NOMO-1 treated with DMSO at 0.1 percent for 48 hours (cell line): ENCODE measurements around the gene RPL13.

Experiments used
- DNase-seq: peaks from one replicate; lab custom pipeline; 2025; ENCODE audit not compliant: unreplicated experiment; lab: John Stamatoyannopoulos, UW

The RPL13 gene

DNA sequence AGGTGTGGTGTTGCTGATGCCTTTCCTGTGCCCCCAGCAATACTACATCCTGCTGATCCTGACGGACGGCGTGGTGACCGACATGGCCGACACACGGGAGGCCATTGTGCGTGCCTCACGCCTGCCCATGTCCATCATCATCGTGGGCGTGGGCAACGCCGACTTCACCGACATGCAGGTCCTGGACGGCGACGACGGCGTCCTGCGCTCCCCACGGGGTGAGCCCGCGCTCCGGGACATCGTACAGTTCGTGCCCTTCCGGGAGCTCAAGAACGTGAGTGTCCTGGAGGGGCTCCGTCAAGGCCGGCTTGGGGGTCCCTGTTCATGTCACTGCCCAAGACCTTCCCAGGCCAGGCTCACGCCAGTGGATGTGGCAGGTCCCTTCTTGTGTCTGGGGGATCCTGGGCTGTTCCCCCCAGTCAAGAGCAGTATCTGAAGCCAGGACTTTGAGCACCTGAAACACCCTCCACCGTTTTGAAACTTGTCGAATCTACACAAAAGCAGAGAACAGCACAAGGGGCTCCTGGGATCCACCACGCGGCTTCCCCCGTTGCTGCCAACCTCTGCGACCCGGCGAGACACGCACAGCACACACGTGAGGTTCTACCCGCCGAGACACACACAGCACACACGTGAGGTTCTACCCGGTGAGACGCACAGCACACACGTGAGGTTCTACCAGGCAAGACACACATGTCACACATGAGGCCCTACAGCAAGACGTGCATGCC, 35.0 kb downstream of the RPL13 start:
- no peak for DNase-seq

DNA sequence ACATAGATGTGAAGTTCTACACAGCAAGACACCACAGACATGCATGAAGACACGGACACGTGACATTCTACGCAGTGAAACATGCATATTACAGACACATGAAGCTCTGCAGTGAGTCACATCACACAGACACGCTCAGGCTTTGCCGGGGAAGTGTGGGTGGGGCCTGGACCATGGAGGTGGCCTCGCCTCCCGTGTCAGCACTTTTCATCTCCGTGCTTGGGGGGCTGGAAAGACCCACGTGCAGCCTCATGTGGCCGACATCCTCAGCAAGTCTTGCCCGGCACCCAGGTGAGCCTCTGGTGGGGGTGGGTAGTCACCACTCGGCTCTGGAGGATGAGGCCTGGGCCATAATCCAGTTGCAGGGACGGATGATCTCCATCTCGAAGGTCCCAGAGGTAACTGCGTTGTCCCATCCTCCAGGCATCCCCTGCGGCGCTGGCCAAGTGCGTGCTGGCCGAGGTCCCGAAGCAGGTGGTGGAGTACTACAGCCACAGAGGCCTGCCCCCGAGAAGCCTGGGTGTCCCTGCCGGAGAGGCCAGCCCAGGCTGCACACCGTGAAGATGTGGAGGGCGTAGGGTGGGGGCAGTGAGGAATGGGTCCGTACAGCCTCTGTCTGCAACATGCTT, 35.7 kb downstream of the RPL13 start:
- no peak for DNase-seq

DNA sequence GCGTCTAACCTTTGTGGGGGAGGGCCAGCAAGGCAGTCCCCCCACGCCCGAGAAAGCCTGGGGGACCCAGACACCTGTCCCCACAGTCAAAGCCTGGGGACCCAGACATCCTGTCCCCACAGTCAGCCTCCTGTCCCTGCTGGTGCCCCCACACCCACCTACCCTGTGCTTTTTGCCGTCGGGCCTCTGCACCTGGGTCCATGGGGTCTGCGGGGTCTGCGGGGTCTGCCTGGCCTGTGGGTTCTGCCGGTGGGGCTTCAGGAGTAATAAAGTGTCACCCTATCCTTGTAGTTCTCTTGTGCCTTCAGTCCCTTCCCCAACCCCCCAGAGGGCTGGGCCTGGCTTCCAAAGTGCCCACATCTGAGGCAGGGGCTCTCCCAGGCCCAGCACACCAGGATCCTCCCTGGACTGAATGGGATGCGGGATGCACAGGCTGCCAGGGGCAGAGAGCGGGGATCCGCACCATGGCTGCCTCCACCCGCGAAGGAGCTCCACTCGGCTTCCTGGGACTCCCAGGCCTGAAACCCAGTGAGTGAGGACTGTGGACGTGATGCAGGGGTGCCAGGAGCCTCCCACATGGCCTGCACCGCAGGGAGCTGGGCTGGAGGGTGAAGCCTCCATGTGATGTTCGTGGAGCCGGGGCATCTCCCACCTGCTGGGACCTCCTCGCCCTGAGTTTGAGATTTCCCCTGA, 36.6 kb downstream of the RPL13 start:
- no peak for DNase-seq

DNA sequence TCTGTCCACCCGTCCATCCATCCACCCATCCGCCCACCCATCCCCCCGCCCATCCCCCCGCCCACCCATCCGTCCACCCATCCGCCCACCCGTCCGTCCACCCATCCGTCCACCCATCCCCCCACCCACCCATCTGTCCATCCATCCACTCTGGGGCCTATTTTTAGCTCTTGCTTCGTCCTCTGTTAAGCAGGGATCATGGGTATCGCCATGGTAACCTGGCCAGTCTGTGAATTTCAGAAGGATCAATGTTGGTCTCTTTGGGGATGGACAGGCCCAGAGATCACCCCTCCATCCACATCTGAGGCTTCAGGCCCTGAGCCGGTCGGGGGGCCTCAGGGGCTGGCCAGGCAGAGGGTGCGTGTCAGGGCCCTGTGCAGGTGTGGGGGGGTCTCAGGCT, 37.7 kb downstream of the RPL13 start:
- DNase-seq: no peak

DNA sequence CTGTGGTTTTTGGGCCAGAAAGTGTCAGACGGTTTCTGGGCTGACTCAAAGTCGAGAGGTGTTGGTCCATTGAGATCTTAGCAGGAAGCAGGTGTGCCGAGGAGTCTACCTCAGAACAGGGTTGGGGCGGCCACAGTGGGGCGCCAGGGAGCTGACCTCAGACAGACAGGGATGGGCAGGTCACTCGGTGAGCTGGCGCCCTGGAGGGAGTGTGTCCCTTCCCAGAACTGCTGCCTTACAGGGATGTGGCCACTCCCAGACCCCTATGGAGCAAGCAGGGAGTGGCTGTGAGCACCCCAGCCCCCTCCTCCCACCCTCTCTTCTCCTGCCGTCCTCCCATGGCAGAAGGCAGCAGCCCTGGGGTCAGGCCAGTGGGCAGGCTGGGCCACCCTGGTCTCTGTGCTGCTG, 39.0 kb downstream of the RPL13 start:
- DNase-seq: no peak

DNA sequence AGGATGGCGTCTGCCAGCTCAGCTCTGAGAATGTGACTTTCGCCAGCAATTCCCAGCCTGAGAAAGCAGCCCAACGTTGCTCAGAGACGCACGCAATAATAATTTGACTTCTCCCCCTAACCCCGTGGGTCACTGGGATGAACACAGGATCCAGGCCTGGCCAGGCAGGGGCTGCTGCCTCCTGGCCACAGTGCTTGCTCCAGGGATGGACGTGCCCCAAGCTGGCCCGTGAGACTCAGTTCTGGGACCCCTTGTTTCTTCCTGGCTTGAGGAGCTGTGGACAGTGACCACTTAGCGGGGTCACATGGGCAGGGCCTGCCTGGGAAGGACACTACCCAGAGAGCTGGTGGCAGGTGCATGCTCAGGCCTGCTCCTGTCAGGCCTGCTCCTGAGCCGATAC, 39.4 kb downstream of the RPL13 start:
- no peak for DNase-seq

DNA sequence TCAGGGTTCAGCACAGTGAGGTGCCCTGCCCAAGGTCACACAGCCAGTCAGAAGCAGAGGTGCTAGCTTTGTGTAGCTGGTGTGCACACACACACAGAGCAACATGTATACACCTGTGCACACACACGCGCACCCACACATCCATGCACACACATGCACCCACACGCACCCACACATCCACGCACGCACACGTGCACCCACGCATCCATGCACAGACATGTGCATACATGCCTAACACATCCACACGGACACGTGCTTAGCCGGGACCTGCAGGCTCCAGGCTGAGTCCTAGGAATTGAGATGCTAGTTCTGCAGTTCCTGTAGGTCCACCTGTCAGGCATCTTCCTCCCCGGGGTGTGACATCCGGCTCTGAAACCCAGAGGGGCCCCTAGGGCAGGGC, 39.9 kb downstream of the RPL13 start:
- DNase-seq: no peak

DNA sequence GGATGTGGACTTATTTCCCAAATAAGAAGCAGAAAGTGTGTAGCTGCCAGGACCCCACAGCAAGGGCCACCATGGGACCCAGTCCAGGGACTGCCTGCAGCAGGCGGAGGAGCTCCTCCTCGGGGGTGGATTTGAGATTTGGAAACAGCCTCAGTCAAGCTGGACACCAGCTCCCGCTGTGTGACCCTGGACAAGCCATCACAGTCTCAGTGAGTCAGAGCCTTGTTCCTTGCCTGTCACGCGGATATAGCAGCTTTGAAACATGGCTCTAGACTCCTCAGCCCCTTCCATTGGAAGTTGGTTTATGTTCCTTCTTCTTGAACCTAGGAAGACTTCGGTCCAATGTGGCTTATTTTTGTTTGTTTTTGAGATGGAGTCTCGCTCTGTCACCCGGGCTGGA, 40.5 kb downstream of the RPL13 start:
- DNase-seq: no peak

DNA sequence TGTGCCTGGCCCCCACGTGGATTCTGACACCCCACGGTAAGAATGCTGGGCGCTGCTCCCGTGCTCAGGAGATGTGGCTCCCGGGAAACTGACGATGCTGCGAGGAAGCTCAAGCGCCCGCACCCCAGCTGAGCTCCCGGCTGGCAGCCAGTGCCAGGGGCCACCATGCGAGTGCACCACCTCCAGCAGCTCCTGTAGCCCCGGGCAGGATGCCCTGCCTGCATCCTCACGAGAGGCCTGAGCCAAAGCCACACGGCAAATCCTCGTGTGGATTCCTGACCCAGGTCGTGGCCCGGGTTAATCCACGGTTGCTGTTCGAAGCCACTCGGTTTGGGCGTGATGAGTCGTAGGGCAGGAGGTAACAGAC, 41.4 kb downstream of the RPL13 start:
- no peak for DNase-seq

DNA sequence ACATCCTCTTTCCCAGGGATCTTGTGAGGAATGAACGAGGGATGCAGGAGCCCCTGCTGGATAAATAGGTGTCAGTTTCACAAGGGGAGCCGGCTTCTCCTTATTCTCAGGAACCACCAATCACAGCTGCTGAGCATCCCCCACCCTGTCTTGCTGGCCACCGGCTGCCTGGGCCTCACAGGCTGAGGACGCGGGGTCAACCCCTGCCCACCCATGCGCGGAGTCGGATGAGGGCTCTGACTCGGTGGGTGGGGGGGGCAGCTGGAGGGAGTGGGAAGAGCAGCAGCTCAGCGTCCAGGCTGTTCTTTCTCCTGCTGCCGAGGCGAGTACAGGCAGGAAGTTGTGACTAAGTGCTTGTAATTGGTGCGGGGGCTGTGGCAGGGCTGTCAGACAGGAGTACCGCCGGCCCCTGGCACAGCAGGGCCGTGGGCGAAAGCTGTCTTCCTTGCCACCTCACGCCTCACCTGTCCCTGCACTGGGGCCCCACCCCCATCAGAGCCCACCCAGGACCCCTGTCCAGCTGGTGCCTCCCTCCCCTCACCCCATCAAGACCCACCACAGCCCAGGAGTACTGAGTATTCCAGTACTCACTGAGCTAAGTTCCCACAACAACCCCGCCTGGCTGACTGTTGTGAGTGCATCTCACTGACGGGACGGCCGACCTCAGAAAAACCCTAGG, 41.9 kb downstream of the RPL13 start:
- DNase-seq: peak; percentile 69

DNA sequence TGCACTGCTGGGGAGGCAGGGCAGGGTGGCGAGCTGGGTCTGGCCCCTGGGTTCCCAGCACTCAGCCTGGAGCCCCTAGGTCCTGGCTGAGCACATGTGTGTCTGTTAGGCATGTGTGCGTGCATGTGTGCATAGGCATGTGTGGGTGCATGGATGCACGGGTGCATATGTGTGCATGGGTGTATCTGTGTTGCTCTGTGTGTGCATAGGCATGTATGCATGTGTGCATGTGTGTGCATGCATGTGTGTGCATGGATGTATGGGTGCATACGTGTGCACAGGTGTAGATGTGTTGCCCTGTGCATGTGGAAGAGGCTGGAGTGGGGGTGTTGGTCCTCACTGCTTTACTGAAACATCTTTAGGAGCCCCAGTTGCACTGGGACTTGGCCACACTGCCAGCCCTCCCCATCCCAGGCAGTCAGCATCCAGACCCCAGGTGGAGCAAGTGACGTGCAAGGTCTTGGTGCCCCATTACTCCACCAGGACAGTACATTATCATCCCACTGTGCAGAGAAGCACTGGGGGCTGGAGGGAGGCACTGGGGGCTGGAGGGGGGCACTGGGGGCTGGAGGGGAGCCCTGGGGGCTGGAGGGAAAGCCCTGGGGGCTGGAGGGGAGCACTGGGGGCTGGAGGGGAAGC, 42.6 kb downstream of the RPL13 start:
- DNase-seq: no peak

DNA sequence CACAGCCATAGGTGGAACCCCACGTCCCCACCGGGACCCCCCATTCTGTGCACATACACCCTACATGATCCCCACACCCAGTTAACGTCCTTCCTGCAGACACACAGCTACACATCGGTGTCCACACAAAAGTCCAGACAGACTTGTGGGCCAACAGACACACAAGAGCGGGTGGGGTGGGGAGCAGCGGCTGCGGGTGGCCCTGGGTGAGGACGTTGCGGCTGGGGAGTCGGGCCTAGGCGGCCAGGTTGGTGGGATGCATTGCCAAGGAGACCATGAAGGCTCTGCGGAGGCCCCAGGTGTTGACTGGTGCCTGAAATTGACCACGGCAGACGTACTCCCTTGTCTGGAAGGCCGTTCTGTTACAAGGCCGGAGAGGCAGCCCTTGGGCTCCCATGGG, 44.3 kb downstream of the RPL13 start:
- no peak for DNase-seq

DNA sequence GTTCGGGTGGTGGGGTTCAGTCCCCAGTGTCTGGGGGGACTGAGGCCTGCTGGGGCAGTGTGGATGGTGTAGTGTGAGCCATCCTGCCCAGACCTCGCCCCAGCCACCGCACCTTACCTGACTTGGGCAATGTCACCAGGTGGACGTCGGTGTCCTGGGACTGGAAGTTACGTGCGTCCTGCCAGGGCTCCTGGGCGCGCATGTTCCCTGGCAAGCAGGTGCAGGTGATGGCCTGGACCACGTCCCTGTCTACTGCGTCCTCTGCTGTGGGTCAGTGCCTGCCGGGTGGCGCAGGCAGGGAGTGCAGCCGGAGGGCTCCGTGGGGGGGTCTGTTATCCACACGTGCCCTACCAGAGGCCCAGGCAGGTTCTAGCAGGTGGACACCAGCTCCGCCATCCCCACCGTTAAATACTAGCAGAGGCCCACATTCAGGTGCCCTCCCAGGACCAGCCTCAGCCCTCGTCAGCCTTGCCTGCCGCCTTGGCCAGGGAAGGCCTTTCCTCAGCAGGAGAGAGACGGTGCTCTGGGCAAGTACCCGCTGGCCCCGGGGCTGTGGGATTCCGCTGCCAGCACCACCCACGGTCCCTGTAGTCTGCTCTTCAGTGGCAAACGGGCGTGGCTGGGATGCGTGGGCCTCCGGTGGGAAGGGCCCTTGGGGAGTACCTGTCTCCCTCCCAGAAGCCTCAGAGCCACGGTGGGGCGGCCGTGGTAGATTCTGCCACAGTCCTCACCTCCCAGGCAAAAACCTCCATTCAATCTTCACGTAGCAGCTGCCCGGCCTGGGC, 44.9 kb downstream of the RPL13 start:
- no peak for DNase-seq

DNA sequence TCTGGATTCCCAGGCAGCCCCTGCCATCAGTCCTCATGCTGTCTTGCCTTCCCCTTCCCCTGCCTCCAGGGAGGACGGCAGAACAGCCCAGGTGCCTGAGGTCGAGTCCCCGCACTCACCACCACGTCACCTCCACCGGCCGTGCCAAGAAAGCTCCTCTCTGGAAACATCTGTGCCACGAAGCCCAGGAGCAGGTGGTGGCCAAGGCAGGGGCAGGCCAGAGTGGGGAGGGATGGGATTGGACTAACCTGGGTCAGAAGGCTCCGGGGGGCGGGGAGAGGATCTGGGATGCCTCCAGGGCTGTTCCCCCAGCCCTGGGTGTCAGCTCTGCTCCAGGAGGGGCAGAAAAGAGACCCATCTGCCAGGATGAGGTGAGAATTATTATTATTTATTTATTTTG, 45.5 kb downstream of the RPL13 start:
- no peak for DNase-seq

DNA sequence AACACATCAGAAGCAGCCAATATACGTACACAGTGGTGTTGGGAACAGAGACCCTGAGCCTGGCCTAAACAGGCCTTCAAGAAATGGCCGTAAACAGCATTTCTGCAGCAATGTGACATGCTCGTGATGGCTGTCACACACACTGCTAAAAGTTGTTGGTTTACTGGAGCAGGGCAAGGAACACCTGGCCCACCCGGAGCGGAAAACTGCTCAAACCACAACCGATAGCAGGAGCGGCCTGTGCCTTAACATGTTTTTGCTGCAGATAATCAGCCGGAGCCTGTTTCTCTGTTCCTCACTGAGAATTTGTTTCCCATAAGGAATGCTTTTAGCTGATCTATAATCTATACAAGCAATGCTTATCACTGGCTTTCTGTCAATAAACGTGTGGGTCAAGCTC, 47.0 kb downstream of the RPL13 start:
- DNase-seq: no peak

DNA sequence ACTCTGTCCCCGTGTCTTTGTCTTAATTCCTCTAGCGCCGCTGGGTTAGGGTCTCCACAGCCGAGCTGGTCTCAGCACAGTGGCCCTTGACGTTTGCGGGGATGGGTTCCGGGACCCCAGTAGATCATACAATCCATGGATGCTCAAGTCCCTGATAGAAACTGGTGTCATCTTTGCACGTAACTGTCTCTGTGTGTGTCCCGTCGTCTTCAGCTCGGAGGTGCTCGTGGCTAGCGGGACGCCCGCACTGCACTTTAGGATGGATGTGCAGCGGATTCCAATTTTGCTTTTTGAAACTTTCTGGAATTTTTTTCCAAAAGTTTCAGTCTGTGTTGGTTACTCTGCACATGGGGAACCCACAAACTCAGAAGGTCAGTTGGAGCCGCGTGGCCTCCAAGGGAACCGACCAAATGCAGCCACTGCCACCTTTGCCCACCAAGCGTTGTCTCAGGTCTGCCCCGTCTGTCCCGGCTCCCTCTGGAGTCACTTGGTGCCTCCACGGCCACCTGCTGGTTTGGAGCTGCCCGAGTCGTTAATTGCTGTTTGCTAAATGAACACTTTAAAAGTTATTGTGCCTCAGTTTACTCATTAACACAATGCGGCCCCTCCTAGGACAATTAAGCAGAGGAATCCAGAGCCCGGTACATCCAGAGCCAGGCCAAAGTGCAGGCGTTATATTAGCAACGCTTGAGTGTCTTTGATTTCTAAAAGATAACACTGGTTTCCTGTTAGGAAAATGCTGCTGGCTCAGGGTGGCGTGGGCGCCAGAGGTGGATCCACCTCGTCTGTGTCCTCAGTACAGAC, 47.7 kb downstream of the RPL13 start:
- no peak for DNase-seq

DNA sequence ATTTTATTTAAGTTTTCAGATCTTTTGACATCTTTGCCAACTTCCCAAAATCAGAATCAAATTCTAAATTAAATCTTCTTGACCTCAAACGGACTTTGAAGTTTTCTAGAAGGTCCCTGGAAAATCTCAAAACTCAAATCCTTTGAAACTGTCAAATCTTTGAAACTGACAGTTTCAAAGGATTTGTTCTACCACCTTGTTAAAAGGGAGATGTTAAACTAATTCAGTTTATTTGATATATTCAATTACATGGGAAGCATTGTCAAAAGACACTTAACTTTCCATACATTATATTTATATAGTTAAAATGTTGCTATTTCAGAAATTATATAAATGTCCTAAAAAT, 49.6 kb downstream of the RPL13 start:
- no peak for DNase-seq

DNA sequence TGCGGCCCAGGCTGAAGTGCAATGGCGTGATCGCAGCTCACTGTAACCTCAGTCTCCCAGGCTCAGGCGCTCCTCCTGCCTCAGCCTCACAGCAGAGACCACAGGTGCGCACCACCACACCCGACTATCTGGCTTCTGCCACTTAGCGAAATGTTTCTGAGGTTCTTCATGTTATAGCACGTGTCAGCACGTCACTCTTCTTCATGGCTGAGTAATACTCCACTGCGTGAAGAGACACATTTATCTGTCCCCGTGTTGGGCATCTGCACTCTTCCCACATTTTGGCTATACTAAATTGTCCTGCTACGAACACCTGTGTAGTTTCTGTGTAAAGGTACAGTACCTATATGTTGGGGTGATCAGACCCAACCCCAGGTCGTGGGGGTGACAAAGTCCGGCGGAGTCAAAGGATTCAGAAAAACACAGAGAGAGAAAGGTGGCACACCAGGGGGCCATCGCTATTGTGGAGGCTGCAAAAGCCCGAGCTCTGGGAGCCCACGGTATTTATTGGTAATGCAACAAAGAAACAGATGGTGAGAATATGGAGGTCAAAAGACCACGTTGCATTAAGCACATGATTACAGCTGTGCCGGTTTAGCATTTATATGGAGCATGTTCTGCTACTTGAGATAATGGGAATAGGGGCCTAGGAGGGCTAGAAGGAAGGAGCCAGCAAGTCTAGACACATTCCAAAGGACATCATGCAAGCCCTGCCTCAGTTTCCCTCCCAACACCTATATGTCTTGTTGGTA, 52.1 kb downstream of the RPL13 start:
- DNase-seq: no peak

DNA sequence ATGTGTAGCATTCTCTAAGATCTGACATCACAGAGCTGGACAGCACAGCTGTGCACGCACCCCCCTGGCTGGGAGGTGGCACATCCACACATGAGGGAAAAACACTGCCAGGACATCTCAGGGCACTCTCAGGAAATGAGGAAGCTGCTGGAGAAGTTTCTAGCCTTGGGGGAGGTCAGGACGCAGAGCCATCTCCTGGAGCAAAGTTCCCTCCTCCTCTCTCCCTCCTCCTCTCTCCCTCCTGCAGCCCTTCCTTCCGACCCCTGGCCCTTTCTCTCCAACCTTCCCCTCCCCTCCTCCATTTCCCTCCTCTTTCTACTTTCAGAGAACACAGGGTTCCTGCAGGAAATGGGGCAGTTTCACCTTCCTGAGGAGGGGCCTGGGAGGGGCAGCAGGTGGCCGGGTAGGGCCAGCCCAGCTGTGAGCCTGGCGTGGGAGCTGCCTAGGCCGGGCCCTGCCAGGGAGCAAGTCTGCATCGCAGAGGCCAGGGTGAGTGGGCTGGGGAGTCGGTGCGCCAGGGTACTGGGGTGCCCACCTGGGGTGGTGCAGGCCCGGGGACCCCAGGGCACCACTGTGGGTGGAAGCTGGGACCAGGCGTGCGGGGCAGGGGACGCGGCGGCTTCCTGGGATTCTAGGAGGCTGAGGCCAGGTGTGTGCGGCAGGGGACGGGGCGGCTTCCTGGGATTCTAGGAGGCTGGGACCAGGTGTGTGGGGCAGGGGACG, 52.9 kb downstream of the RPL13 start, which contains the start of gene DPEP1:
Gene DPEP1, plus strand, starts transcription at position 412 of the 723 bp plus-strand sequence. CDS start 16,769 bp downstream, outside the sequence.
- DNase-seq: no peak
